Measurements from ENCODE around the gene RAMACL.

The RAMACL gene

GRCh38 chr6:166589786-166590574, 3.5 kb upstream of the RAMACL start:
- in situ Hi-C loops (cut with HindIII; ENCODE audit: low pct_ligation_motif_present, low sequenced_read_pairs), result no loop called here
- Histone ChIP-seq H3K36me3 (replicated peaks) (no peaks in the 10 kb centered on the region), H3K27me3 (replicated peaks) (no peaks in the 10 kb centered on the region), H3K27ac (peak overlapping the region; percentile 6), H3K4me3 (ENCODE audit: low read depth, low read length) (no peak overlapping the region)
- TF ChIP-seq, protein P1, sequence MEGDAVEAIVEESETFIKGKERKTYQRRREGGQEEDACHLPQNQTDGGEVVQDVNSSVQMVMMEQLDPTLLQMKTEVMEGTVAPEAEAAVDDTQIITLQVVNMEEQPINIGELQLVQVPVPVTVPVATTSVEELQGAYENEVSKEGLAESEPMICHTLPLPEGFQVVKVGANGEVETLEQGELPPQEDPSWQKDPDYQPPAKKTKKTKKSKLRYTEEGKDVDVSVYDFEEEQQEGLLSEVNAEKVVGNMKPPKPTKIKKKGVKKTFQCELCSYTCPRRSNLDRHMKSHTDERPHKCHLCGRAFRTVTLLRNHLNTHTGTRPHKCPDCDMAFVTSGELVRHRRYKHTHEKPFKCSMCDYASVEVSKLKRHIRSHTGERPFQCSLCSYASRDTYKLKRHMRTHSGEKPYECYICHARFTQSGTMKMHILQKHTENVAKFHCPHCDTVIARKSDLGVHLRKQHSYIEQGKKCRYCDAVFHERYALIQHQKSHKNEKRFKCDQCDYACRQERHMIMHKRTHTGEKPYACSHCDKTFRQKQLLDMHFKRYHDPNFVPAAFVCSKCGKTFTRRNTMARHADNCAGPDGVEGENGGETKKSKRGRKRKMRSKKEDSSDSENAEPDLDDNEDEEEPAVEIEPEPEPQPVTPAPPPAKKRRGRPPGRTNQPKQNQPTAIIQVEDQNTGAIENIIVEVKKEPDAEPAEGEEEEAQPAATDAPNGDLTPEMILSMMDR (IDR thresholded peaks at IDR 0.05; ENCODE audit: low read depth, low read length, missing control alignments), result no peak
- no peak for DNase-seq

- Histone ChIP-seq H3K27ac (peak overlapping the region; percentile 6), H3K36me3 (replicated peaks) (no peaks in the 10 kb centered on the region), H3K27me3 (replicated peaks) (no peaks in the 10 kb centered on the region), H3K4me3 (ENCODE audit: low read depth, low read length) (no peak overlapping the region)
- no peak for DNase-seq
- TF ChIP-seq, protein P1 (IDR thresholded peaks at IDR 0.05; ENCODE audit: low read depth, low read length, missing control alignments), result no peak
- in situ Hi-C loops (cut with HindIII; ENCODE audit: low pct_ligation_motif_present, low sequenced_read_pairs), result no loop called here
Observed at GRCh38 chr6:166589337-166589731, 2.9 kb upstream of the RAMACL start.

DNA sequence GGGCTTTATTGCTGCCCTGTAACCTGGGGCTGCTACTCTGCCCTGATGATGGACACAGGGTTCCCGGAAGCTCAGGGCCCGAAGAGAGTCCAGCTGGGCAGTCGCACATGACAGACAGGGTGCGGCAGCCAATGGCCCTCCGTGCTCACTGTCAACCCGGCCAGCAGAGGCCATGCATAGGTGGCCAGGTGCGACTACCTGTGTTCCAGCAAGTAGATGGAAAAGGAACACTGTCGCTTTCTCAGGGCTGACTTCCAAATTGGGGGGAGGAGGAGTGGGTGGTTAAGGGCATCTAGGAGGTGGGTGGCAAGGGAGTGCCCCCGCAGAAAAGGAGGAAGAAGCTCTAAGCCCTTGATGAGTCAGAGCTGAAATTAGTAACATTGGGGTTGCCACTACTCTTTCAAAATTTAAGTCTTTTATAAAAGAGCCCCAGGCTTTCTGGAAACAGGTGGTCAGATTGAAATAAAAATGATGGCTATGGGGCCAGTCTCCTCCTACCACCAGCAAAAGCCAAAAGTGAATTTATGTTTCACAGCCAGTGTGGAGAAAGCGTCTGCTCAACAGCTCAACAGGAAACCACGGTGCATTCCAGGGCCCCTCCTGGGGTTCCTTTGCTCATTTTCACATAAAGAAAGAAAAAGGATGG, 2.3 kb upstream of the RAMACL start:
- no peak overlapping the region for H3K4me3 ChIP-seq (ENCODE audit: low read depth, low read length)
- peak; percentile 74 for DNase-seq
- H3K36me3 ChIP-seq (replicated peaks), result no peaks in the 10 kb centered on the region
- TF ChIP-seq, protein P1 (IDR thresholded peaks at IDR 0.05; ENCODE audit: low read depth, low read length, missing control alignments), result no peak
- in situ Hi-C loops (cut with HindIII; ENCODE audit: low pct_ligation_motif_present, low sequenced_read_pairs), result no loop called here
- no peaks in the 10 kb centered on the region for H3K27me3 ChIP-seq (replicated peaks)
- peak overlapping the region; percentile 6 for H3K27ac ChIP-seq

GRCh38 chr6:166587631-166588413, 1.3 kb upstream of the RAMACL start:
- no peak for DNase-seq
- in situ Hi-C loops (cut with HindIII; ENCODE audit: low pct_ligation_motif_present, low sequenced_read_pairs), result no loop called here
- Histone ChIP-seq H3K27me3 (replicated peaks) (no peaks in the 10 kb centered on the region), H3K4me3 (ENCODE audit: low read depth, low read length) (no peak overlapping the region), H3K36me3 (replicated peaks) (no peaks in the 10 kb centered on the region), H3K27ac (no peak overlapping the region)
- TF ChIP-seq, protein P1 (IDR thresholded peaks at IDR 0.05; ENCODE audit: low read depth, low read length, missing control alignments), result no peak

DNA sequence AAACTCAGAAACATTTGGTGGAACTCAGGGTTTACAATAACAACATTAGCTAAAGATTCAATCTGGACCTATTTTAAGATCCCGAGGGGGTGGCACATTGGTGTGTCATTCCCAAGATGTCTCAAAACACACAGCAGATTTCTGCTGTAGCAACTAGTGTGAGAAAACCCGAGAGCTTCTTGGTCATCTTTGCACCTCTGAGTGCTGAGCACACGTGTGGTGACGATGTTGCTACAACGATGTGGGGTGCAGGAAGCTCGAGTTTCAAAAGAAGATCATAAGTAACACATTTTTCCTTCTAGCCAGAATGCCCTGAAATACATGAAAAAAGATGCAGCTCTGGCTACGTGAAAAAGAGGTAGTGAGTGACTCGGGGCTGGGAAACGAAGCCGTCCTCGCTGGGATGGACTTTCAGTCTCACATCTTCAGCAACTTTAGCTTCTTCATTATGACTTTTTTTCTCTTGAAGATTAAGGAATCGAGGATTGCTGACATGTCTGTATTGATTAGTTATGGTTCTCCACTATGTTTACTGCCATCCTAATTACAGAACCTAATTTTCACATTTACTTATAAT, 1.5 kb downstream of the RAMACL start:
- peak; percentile 60 for DNase-seq
- no peaks in the 10 kb centered on the region for H3K27me3 ChIP-seq (replicated peaks)
- in situ Hi-C loops (cut with HindIII; ENCODE audit: low pct_ligation_motif_present, low sequenced_read_pairs), result no loop called here
- TF ChIP-seq, protein P1 (IDR thresholded peaks at IDR 0.05; ENCODE audit: low read depth, low read length, missing control alignments), result no peak
- H3K27ac ChIP-seq, result no peak overlapping the region
- no peak overlapping the region for H3K4me3 ChIP-seq (ENCODE audit: low read depth, low read length)
- H3K36me3 ChIP-seq (replicated peaks), result no peaks in the 10 kb centered on the region

Measured in brain microvascular endothelial cell (primary cell).